IMR-90 (cell line): ENCODE measurements around the gene FXYD5. TPM values are rescaled to one million over a fixed set of nuclear protein-coding genes. Genes with fewer than 3 reads are reported as not detected.

Experiments
- ATAC-seq: fragments of 200-7000 bp; cut with Tn5 transposase; 2 replicates; pipeline ENCODE4 v1.9.1; 2020; ENCODE audit warnings: low read depth, mild to moderate bottlenecking, moderate library complexity
- BruUV-seq: library from RNA; stranded (reverse); fragments of 400-500 nt; replicated peaks from 2 replicates; lab custom pipeline; 2021; lab: Mats Ljungman, UMichigan
- CTCF ChIA-PET: fragments of 300-600 bp; formaldehyde crosslinking; extraction: SDS; loops from one replicate; lab custom pipeline; 2021; ENCODE audit warnings: antibody characterized with exemption; lab: Yijun Ruan, JAX
- POLR2A ChIA-PET: fragments of 300-600 bp; sonication (Branson Sonifier 250); formaldehyde crosslinking; loops from one replicate; lab custom pipeline; 2022; ENCODE audit warnings: antibody characterized with exemption; ENCODE audit not compliant: unreplicated experiment; lab: Charles Lee
- DNase-seq: peaks from one replicate; pipeline ENCODE4 v3.0.0; 2013
- H2AFZ ChIP-seq: replicated peaks from 2 replicates; pipeline ENCODE3; 2013; ENCODE audit warnings: low read length, mild to moderate bottlenecking; ENCODE audit not compliant: poor library complexity
- H2AK5ac ChIP-seq: 2 replicates; pipeline ENCODE4 v1.6.1; 2013; ENCODE audit warnings: low read depth, low read length, inconsistent platforms
- H2AK9ac ChIP-seq: replicated peaks from 2 replicates; pipeline ENCODE3; 2013; ENCODE audit warnings: mild to moderate bottlenecking, low read depth, low read length, moderate library complexity; ENCODE audit not compliant: poor library complexity
- H2BK120ac ChIP-seq: 2 replicates; pipeline ENCODE4 v1.6.1; 2013; ENCODE audit warnings: low read depth, low read length, inconsistent platforms
- H2BK15ac ChIP-seq: 3 replicates; pipeline ENCODE4 v1.6.1; 2013; ENCODE audit warnings: low read depth, low read length, inconsistent platforms
- H2BK20ac ChIP-seq: 2 replicates; pipeline ENCODE4 v1.6.1; 2013; ENCODE audit warnings: low read depth, mild to moderate bottlenecking, inconsistent platforms, low read length, moderate library complexity
- H2BK5ac ChIP-seq: 2 replicates; pipeline ENCODE4 v1.6.1; 2013; ENCODE audit warnings: mild to moderate bottlenecking, low read depth, low read length, inconsistent platforms; ENCODE audit not compliant: poor library complexity, severe bottlenecking
- H3K14ac ChIP-seq: replicated peaks from 2 replicates; pipeline ENCODE4 v1.6.1; 2013; ENCODE audit warnings: low read depth, low read length, inconsistent platforms
- H3K18ac ChIP-seq: 2 replicates; pipeline ENCODE4 v1.6.1; 2013; ENCODE audit warnings: low read depth, low read length, control low read depth
- H3K23ac ChIP-seq: 2 replicates; pipeline ENCODE4 v1.6.1; 2013; ENCODE audit warnings: low read depth, low read length, inconsistent platforms
- H3K27ac ChIP-seq: 2 replicates; pipeline ENCODE4 v1.5.1; 2013; ENCODE audit warnings: mild to moderate bottlenecking, control low read depth, low read length; ENCODE audit not compliant: insufficient read depth
- H3K27me3 ChIP-seq: 2 replicates; pipeline ENCODE4 v1.6.1; 2013; ENCODE audit warnings: low read length; ENCODE audit not compliant: control insufficient read depth, insufficient read depth
- H3K36me3 ChIP-seq: 2 replicates; pipeline ENCODE4 v1.6.1; 2013; ENCODE audit warnings: low read length, mixed read lengths; ENCODE audit not compliant: control insufficient read depth, insufficient read depth
- H3K4ac ChIP-seq: 2 replicates; pipeline ENCODE4 v1.6.1; 2013; ENCODE audit warnings: low read depth, low read length, inconsistent platforms
- H3K4me1 ChIP-seq: 2 replicates; pipeline ENCODE4 v1.6.1; 2013; ENCODE audit warnings: low read length, mixed read lengths; ENCODE audit not compliant: control insufficient read depth, insufficient read depth
- H3K4me2 ChIP-seq: 2 replicates; pipeline ENCODE4 v1.6.1; 2013; ENCODE audit warnings: low read depth, mild to moderate bottlenecking, control low read depth, low read length, moderate library complexity
- H3K4me3 ChIP-seq: 2 replicates; pipeline ENCODE4 v1.5.1; 2013; ENCODE audit warnings: low read depth, mild to moderate bottlenecking, control low read depth, low read length, moderate library complexity; ENCODE audit not compliant: insufficient read depth
- H3K56ac ChIP-seq: 2 replicates; pipeline ENCODE4 v1.6.1; 2013; ENCODE audit warnings: low read length, inconsistent platforms; ENCODE audit not compliant: insufficient read depth; ENCODE audit errors: extremely low read depth
- H3K79me1 ChIP-seq, 2 experiments: 2 replicates each; pipeline ENCODE4 v1.6.1; 2013; ENCODE audit warnings: low read length in 2 of 2, inconsistent platforms in 1 of 2, low read depth in 1 of 2
- H3K9ac ChIP-seq: 2 replicates; pipeline ENCODE4 v1.6.1; 2013; ENCODE audit warnings: low read depth, low read length, control low read depth
- H3K9me1 ChIP-seq: 2 replicates; pipeline ENCODE4 v1.6.1; 2013; ENCODE audit warnings: low read length, inconsistent platforms; ENCODE audit not compliant: insufficient read depth
- H3K9me3 ChIP-seq: 2 replicates; pipeline ENCODE4 v1.6.1; 2013; ENCODE audit warnings: low read length; ENCODE audit not compliant: control insufficient read depth, insufficient read depth
- H4K20me1 ChIP-seq: 2 replicates; pipeline ENCODE4 v1.6.1; 2013; ENCODE audit warnings: low read length, inconsistent platforms; ENCODE audit not compliant: insufficient read depth
- H4K5ac ChIP-seq: 2 replicates; pipeline ENCODE4 v1.6.1; 2013; ENCODE audit warnings: mild to moderate bottlenecking, low read depth, low read length, control low read depth
- H4K8ac ChIP-seq, 2 experiments: 2 replicates each; pipeline ENCODE4 v1.6.1; 2013; ENCODE audit warnings: low read depth in 2 of 2, low read length in 2 of 2, control low read depth in 1 of 2, inconsistent platforms in 1 of 2
- H4K91ac ChIP-seq: 2 replicates; pipeline ENCODE4 v1.6.1; 2013; ENCODE audit warnings: low read depth, low read length, inconsistent platforms; ENCODE audit not compliant: insufficient read depth
- CTCF ChIP-seq: conservative IDR thresholded peaks from 2 replicates; pipeline ENCODE4 v1.5.1; 2012; ENCODE audit warnings: mild to moderate bottlenecking, low read depth, low read length, improper control_type of control experiment
- MXI1 ChIP-seq: IDR thresholded peaks from 2 replicates; pipeline ENCODE4 v1.6.1; 2012; ENCODE audit warnings: low read depth, mild to moderate bottlenecking, low read length, moderate library complexity, borderline replicate concordance
- RAD21 ChIP-seq: IDR thresholded peaks from 2 replicates; pipeline ENCODE4 v1.6.1; 2012; ENCODE audit warnings: low read length, improper control_type of control experiment
- SMC3 ChIP-seq: fragments of 150-350 bp; IDR thresholded peaks from 2 replicates; pipeline ENCODE4 v1.6.1; 2016; ENCODE audit warnings: low read depth, mild to moderate bottlenecking, antibody characterized with exemption, low read length, moderate library complexity
- USF2 ChIP-seq: fragments of 150-350 bp; IDR thresholded peaks from 2 replicates; pipeline ENCODE4 v1.6.1; 2017; ENCODE audit warnings: mild to moderate bottlenecking, antibody characterized with exemption, low read length, low read depth
- WGBS, 2 experiments: methylation state at CpG; one replicate each; pipeline versions ENCODE4 v1.1.5 to v1.1.7; 2013; ENCODE audit warnings: missing lambda C conversion rate in 2 of 2; ENCODE audit not compliant: insufficient read length in 1 of 2; ENCODE audit errors: extremely low coverage in 2 of 2; 5-methylcytosine and 5-hydroxymethylcytosine counted together
- dilution Hi-C: fragments of 300-500 bp; cut with HindIII; formaldehyde crosslinking; loops from one replicate; pipeline ENCODE4 v1.14.3; 2018; ENCODE audit warnings: low sequenced_read_pairs; ENCODE audit not compliant: unreplicated experiment
- in situ Hi-C: fragments of 300-500 bp; cut with MboI; formaldehyde crosslinking; loops from 3 replicates; pipeline ENCODE4 v1.14.3; 2019; ENCODE audit warnings: low sequenced_read_pairs, inconsistent platforms, mixed read lengths
- intact Hi-C: fragments of 100-400 bp; cut with micrococcal nuclease; formaldehyde crosslinking; loops from 2 replicates; pipeline ENCODE4 v1.10.0; 2022
- polyA plus RNA-seq, 3 experiments: library from polyadenylated mRNA; depleted of rRNA; stranded (reverse); fragments of >200 nt; gene quantifications; 2 replicates each; pipeline ENCODE4 v1.2.3, GENCODE V29; 2012; ENCODE audit warnings: low replicate concordance in 1 of 3
- total RNA-seq: library from RNA; depleted of rRNA; stranded (reverse); fragments of >200 nt; gene quantifications from 2 replicates; pipeline ENCODE4 v1.2.3, GENCODE V29; 2012

The FXYD5 gene
- total and polyA plus RNA-seq, 2 of the 4 experiments (the other 2 are of a cell fraction): 53.6 to 245 TPM

GRCh38 chr19:35155981-35156672 lies 1.6 kb downstream of the FXYD5 start:
- Histone ChIP-seq H3K4me3 (no peak overlapping the region), H2BK20ac (no peak overlapping the region), H3K27ac (no peak overlapping the region), H3K4me2 (no peak overlapping the region; the same call in 1 of the 2 replicates), H3K27me3 (no peaks in the 10 kb centered on the region), H3K4ac (0 out of 2 replicates have a peak overlapping the region, but pooled peaks have one; percentile 16), H4K91ac (no peak overlapping the region), H2AK5ac (no peak overlapping the region), H2AFZ (no peak overlapping the region), H3K9me1 (peaks cover 10% of the 10 kb centered on the region; the same call in 1 of the 2 replicates), H3K23ac (peak overlapping the region; percentile 77; the same call in 1 of the 2 replicates), H3K18ac (no peak overlapping the region), H2BK5ac (no peak overlapping the region), H4K20me1 (0 out of 2 replicates have a peak, but pooled peaks cover 2% of the 10 kb centered on the region), H3K9ac (peak overlapping the region; percentile 83; the same call in 1 of the 2 replicates), H3K56ac (no peak overlapping the region), H4K5ac (no peak overlapping the region), H3K9me3 (no peaks in the 10 kb centered on the region), H2BK120ac (no peak overlapping the region), H3K79me1 (peaks cover 8 to 42% of the 10 kb centered on the region in 2 experiments; a peak in 2 of 4 replicates), H3K14ac (peak overlapping the region; percentile 41; the same call in 1 of the 2 replicates), H2AK9ac (peak overlapping the region; percentile 99), H4K8ac (no peak overlapping the region; a peak in 1 of 4 replicates), H2BK15ac (no peak overlapping the region), H3K36me3 (peaks cover 26% of the 10 kb centered on the region), H3K4me1 (peaks cover 9% of the 10 kb centered on the region)
- 100% methylated on average over 3 of the region's 6 CpGs; no CpG with 5 or more reads in 1 of the 2 experiments for WGBS, 2 experiments
- no TSS peak for BruUV-seq
- POLR2A ChIA-PET: no interaction called here
- no peak for DNase-seq
- no peak for TF ChIP-seq CTCF
- TF ChIP-seq RAD21: no peak
- no peak for TF ChIP-seq USF2
- no peak for TF ChIP-seq MXI1
- no peak for TF ChIP-seq SMC3
- in situ Hi-C loops (no loop called here), intact Hi-C loops (no loop called here), dilution Hi-C loops (no loop called here)
- no peak for ATAC-seq
- CTCF ChIA-PET: no interaction called here
